HPDE6-E6E7 (cell line): ENCODE results near the gene USPL1.

Experiments
- DNase-seq: peaks from one replicate; pipeline ENCODE4 v3.0.0; 2011; ENCODE audit warnings: missing footprints; ENCODE audit errors: extremely low spot score

USPL1 gene

GRCh38 chr13:30659980-30660379 lies 42.3 kb downstream of the USPL1 start:
- DNase-seq, result no peak

- DNase-seq, result no peak
Observed at GRCh38 chr13:30660796-30661195, 43.1 kb downstream of the USPL1 start.

GRCh38 chr13:30664689-30665275 lies 47.1 kb downstream of the USPL1 start:
- no peak for DNase-seq

GRCh38 chr13:30665638-30666037 lies 47.9 kb downstream of the USPL1 start:
- no peak for DNase-seq

- DNase-seq, result no peak
Observed at GRCh38 chr13:30666113-30666512, 48.4 kb downstream of the USPL1 start.

GRCh38 chr13:30667014-30667413 lies 49.3 kb downstream of the USPL1 start:
- DNase-seq, result no peak

GRCh38 chr13:30668312-30668711 lies 50.6 kb downstream of the USPL1 start:
- DNase-seq, result no peak

GRCh38 chr13:30671271-30671815 lies 53.6 kb downstream of the USPL1 start:
- no peak for DNase-seq

- DNase-seq, result peak; percentile 45
Observed at GRCh38 chr13:30673669-30674521, 56.2 kb downstream of the USPL1 start.

- no peak for DNase-seq
Observed at GRCh38 chr13:30675717-30676116, 58.0 kb downstream of the USPL1 start.

- no peak for DNase-seq
Observed at GRCh38 chr13:30676672-30677071, 59.0 kb downstream of the USPL1 start.

- DNase-seq, result no peak
Observed at GRCh38 chr13:30679483-30680330, 62.0 kb downstream of the USPL1 start.

GRCh38 chr13:30681843-30682242 lies 64.1 kb downstream of the USPL1 start:
- no peak for DNase-seq

- DNase-seq, result no peak
Observed at GRCh38 chr13:30685320-30685859, 67.7 kb downstream of the USPL1 start.

GRCh38 chr13:30685987-30686386 lies 68.3 kb downstream of the USPL1 start:
- no peak for DNase-seq

GRCh38 chr13:30687601-30688000 lies 69.9 kb downstream of the USPL1 start:
- DNase-seq, result no peak

GRCh38 chr13:30689752-30690151 lies 72.0 kb downstream of the USPL1 start:
- DNase-seq, result no peak

- no peak for DNase-seq
Observed at GRCh38 chr13:30690282-30691188, 72.8 kb downstream of the USPL1 start.

GRCh38 chr13:30692113-30692512 lies 74.4 kb downstream of the USPL1 start:
- no peak for DNase-seq

- no peak for DNase-seq
Observed at GRCh38 chr13:30696278-30697176, 78.8 kb downstream of the USPL1 start.
